Inflammatory macrophage (primary cell): ENCODE results near the gene ZNF469.

ENCODE experiments used
- DNase-seq, 2 donors: peaks; one replicate each; pipeline ENCODE4 v3.0.0-alpha.2; 2020 to 2022

ZNF469 gene

DNA sequence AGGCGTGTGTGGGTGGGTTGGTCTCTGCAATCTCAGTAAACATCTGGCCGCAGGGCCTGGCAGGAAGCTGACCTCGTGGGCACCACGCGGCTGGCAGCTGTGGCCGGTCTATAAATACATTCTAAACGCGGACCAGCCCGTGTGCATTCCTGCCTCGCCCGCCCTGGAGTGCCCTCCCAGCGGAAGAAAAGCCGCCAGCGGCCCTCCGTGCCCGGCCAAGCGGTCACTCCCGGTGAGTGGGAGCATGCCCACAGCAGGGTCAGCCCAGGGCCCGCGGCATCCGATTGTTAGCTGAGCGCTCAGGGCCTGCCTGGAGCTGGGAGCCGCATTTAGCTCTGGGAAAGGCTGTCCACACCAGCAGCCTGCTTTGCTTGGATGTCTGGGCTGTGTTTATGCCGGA is 10.3 kb downstream of the ZNF469 start:
- peak in 1 of 2 donors; percentile 36 for DNase-seq

DNA sequence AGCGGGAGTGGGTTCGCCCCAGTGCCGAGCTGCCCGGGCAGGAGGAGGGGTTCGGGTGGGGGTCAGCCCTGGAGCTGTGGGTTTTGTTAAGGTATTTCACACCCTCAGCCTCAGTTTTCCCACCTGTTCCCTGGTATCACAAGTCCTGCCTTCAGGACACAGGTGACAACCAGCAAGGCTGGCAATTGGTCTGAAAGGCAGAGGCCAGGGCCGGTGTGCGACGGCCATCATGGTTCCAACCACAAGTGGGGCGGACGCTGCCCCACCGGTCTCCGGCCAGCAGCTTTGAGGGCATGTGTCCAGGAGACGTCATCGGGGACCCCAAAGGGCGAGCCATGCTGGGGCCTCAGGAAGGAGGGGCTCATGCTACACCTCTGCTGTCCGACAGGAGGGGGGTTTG is 10.8 kb downstream of the ZNF469 start:
- DNase-seq = no peak

DNA sequence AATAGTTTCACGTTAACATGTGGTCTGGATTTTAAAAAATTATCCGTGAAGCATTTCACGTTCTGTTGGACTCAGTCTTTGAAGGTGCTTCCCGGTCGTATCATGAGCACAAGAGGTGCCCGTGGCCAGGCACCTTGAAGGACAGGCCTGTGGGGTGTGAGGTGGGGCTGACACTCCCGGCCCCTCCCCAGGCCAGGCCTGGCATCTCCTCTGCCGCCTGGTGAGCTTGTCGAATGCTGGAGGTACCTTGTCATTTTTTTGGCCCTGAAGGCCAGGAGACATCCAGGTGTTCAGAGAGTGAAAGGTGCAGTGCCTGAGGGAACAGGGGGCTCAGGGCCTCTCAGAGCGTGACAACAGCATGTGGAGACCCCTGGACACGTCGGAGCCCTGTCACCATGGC is 11.7 kb downstream of the ZNF469 start:
- no peak for DNase-seq

DNA sequence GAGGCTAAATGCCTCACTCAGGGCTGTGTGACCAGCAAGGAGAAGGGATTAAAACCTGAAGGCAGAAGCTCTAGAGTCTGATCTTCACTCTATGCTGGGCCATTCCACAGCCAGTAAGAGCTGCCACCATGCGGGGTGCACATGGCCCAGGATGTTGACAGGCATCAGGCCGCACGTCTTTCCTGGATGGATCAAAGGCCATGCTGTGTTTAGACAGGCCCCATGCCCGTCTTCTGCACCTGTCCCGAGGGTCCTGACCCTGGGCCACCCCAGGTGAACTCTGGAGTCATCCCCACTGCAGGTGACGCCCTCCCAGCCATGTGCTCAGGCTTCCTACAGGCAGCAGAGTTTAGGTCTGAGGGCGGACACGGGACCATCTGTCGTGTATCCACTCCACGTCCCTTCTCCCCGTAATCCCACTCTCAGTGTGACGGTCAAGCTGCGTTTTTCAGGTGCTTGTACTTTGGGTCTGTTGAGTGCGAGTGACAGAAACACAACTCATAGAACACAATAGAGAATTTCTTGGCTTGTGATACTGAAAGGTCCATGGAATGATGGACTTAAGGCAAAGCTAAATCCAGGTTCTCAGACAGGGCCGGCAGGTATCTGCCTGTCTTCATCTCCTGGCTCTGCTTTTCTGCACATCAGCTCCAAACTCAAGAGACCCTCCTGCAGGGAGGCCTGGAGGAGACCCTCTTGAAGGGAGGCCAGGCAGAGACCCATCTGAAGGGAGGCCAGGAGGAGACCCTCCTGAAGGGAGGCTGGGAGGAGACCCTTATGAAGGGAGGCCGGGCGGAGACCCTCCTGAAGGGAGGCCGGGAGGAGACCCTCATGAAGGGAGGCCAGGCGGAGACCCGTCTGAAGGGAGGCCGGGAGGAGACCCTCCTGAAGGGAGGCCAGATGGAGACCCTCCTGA is 13.2 kb downstream of the ZNF469 start:
- DNase-seq = no peak

DNA sequence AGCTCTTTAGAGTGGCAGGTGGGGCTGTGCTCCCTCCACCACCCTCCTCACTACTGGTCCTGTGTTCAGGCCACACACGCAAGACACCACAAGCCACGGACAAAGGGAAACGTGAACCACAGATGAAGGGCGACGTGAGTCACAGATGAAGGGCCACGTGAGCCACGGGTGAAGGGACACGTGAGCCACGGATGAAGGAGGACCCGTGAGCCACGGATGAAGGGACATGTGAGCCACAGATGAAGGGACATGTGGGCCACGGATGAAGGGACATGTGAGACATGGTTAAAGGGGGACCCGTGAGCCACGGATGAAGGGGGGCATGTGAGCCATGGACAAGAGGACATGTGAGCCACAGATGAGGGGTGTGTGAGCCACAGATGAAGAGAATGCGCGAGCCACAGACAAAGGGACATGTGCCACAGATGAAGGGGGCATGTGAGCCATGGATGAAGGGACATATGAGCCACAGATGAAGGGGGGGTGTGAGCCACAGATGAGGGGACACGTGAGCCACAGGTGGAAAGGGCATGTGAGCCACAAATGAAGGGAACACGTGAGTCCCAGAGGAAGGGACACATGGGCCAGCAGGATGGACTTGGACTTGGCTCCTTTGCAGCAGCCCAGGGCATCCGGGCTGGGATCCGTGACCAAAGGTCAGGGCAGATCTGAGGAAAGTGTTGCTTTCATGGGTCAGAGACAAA is 15.6 kb downstream of the ZNF469 start:
- no peak for DNase-seq

DNA sequence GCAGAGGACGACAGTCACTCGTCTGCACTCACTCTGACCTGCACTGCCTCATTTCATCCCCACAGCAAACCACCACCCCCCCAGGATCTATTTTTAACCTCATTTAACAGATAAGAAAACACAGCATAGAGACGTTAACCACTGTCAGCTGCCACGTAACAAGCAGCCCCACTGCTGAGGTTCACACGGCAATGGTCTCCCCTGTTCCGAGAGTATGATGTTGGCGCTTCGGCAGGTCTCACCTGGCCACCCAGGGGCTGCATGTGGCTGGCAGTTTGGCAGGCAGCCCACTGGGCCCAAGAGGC is 16.1 kb downstream of the ZNF469 start:
- no peak for DNase-seq

DNA sequence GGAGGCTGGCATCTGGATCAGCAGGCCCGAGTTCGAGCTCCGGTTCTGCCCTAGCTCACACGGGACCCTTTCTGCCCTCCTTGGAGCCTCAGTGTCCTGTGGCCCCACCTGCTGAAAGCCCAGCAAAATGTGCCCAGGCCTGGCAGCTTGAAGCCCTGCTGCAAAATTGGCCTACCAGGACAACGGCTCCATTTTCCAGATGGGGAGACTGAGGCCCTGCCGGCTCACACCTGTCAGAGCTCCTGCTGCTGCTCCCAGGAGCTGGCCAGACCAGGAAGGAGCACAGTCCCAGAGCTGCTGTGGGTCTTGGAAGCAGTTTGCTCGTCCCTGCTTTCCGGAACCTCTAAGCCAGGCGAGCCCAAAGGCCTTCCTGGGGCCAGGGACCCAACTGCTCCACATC is 17.4 kb downstream of the ZNF469 start:
- no peak for DNase-seq

DNA sequence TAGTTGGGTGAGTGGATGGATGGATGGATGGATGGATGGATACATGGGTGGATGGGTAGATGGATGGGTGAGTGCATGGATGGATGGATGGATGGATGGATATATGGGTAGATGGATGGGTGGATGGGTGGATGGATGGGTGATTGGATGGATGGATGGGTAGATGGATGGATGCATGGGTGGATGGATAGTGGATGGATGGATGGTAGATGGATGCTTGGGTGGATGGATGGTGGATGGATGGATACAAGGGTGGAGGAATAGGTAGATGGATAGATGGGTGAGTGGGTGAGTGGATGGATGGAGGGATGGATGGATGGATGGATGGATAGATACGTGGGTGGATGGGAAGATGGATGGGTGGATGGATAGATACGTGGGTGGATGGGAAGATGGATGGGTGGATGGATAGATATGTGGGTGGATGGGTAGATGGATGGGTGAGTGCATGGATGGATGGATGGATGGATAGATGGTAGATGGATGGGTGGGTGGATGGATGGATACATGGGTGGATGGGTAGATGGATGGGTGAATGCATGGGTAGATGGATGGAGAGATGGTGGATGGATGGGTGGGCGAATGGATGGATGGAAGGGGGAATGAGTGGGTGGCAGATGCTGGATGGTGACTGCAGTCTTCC is 19.0 kb downstream of the ZNF469 start:
- no peak for DNase-seq

DNA sequence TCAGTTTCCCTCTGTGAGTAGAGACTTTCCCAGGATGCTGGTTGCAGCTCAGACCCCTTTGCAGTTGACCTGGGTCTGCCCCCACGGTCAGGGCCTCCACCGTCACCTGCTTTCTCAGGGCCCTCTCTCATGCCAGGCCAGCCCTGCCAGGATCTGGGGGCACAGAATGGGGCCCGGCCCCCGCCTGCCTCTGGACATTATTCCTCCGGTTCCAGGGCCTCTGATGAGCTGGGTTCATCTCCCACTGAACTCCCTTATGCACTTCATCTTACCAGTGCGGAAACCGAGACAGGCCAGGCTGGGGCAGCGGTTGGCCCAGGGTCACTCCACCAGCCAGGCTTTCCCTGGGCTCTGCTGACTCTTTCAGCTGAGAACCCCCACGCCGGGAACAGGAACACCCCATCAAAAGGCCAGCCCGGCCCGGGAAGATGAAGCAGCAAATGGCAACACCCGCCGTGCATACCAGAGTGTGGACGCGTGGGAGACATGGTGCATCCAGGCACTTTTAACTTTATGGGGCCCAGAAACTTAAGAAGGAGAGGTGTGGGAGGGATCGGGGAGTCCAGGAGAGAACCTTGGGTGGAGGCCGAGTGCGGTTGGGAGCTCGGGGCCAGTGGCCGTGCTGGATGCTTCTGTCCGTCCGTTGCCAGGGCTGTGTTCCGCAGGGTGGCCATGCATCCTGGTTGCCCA is 19.9 kb downstream of the ZNF469 start:
- no peak for DNase-seq

DNA sequence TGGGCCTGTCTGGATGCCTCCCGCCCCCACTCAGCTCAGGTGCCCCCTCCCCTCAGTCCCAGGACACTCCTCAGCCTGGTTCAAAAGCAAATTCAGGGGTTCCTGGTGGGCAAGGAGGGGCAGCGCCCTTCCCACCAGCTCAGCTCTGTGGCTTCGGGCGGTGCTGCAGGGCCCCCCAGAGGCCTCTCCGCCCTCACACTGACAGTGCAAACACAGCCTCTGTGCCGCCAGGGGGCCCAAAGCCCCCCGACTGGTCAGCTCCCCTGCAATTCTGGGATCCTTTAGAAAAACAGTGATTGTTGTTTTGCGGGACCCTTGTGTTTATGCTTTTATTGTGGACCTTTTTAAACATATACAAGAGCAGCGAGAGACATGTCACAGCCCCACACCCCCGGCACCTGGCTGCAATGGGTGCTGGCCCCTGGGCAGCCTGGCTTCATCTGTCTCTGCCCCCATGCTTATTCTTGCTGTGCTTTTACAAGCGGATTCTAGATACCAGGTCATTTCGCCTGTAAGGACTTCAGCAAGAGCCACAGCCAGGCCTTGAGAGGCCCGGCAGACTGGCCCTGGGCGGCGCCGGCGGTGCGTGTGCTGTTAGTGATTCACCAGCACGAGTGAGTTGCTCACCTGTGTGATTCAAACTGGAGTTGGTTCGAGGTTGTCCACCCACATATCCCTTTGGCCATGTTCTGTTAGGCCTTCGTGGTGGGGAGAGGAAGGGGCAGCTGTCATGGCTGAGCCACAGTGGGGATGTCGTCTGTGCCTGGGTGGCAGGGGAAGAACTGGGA is 21.2 kb downstream of the ZNF469 start:
- no peak for DNase-seq

DNA sequence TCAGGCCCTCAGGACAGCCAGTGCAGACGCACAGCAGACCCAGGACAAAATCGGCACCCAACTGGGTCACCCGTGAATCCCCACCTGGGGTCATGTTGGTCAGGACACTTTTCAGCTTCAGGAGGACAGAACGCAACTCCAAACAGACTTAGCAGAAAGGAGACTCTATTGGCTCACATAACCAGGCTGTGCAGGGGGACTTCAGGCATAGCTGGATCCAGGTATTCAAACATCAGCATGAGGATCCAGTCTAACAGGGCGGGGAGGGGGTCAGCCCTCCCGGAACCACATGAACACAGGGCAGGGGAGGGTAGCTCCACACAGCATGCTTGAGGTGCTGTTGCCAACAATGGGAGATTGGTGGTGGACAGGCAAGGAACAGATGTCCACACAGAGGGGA is 22.0 kb downstream of the ZNF469 start:
- no peak for DNase-seq

DNA sequence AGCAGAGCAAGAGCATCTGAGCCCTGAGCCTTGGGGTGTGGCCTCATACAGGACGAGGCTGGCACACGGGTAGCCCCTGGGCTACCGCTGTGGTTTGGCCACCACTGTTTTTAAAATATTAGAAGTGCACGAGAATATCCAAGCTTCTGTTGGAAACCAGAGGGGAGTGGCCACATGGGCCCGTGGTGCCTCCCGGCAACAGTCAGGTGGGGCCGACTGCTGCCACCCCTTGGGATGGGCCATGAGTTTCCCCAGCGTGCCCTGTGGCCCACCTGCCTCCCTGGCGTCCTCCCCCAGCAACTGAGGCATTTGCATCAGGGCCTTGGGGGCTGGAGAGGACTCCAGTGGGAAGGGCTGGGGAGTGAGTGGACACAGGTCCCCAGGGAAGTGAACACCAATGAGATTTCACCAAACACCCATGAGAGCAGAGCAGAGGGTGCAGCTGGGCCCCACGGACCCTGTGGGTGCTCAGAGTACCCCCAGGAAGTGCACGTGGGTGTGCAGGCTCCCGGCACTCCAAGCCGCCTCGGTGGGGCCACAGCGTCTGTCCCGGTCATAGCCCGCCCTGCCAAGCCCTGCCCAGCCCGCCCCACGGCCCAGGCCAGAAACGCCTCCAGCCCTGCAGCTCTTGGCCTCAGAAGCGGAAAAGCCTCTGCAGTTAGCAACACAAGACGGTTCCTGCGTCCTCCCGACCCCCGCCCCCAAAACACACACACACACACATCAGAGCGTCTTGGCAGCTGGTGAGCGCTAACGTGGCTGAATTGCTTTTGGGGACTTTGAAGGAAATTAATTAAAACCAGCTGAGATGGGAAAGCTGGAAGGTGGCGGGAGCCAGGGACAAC is 22.7 kb downstream of the ZNF469 start:
- DNase-seq = no peak

DNA sequence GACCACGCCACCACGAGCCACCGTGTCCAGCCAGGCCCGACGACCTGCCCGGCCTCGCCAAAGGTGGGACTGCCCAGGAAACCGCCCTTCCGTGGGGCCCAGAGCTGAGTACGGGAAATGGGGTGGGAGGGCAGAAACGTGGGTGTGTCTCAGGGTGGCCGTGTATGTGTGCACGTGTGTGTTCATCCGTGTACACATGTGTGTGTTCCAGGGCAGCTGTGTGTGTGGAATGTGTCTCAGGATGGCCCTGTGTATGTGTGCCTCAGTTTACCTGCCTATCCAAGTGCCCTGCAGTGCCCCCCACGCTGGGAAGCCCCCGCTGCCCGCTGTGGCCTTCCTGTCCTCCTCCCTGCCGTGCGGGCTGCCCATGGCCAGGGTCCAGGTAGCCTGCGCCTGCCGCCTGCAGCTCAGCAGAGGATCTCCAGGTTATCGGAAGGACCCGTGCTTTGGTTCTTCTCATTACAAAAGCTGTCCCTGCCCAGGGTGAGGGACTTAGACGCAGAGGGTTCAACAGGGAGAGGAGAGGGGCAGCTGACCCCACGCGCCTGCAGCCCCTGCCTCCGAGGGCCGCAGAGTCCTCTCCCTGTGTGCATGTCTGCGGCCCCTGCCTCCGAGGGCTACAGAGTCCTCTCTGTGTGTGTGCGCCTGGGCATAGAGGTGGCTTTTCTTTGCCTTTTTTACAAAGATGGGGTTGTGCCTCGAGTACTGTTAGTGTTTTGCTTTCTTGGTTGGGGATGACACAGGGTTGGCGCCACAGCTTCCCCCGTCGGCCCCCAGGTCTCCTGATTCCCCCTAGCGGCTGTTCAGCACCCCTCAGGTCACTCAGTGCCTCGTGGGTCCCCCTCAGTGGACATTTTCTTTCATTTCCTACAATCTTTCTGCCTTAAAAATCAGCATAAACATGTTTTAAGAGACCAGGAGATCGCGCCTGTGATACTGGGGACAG is 23.6 kb downstream of the ZNF469 start:
- DNase-seq = no peak

DNA sequence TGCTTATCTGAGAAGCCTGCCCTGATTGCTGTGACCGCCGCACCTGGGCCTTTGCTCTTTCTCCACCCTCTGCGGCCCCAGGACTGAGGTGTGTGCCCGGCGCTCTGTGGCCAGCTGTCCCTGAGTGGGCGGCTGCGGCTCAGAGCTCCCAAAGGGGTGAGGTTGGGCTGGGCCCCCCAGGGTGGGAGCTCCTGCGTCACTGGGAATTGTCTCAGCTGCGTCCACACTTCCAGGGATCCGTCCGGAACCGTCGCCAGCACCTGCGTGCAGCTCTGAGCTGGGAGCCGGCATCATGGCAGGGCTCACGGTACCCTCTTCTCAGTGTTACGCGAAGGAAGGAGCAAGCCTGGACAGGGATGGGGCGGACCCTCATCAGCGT is 24.3 kb downstream of the ZNF469 start:
- DNase-seq = no peak

DNA sequence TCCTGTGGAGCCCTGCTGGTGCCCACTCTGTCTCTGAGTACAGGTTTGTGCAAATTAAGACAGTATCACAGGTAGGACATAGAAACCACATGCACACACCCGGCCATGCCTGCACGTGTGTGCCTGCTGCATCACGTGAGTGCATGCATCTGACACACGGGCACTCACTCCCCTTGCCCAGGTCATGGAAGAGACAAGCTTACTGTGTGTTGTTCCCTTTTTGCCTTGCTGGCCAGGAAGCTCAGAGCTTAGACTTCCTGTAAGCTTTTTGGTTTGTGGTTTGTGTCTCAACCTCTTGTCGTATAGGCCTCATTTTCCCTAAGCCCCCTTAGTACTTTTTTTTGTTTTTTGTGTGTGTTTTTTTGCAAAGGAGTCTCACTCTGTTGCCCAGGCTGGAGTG is 25.0 kb downstream of the ZNF469 start:
- peak; percentile 63 for DNase-seq

DNA sequence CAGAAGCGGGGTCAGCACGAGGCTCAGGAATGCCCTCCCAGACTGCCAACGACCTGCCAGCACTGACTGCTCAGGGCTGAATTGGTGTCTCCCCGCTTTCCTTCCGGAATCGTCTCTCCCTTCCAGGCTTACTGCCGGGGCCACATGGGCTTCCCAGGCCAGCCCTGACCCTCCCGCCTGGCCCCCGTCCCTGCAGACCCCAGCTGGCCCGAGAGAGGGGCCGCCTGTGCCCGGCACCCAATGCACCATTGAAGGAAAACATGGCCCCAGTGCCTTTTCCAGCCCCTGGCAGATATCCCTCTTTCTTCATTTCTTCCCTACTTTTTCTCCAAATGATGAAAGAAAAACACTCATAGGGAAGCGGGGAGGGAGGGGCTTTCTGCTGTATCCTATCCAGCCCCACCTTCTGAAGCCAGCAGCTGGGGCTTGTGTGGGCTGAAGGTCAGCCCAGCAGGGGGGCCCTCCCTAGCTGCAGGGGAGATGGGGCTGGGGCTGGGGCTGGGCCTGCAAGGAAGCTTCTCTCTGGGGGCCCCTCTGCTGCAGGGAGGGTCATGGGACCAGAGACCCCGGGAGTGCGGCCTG is 25.9 kb downstream of the ZNF469 start:
- DNase-seq = no peak

DNA sequence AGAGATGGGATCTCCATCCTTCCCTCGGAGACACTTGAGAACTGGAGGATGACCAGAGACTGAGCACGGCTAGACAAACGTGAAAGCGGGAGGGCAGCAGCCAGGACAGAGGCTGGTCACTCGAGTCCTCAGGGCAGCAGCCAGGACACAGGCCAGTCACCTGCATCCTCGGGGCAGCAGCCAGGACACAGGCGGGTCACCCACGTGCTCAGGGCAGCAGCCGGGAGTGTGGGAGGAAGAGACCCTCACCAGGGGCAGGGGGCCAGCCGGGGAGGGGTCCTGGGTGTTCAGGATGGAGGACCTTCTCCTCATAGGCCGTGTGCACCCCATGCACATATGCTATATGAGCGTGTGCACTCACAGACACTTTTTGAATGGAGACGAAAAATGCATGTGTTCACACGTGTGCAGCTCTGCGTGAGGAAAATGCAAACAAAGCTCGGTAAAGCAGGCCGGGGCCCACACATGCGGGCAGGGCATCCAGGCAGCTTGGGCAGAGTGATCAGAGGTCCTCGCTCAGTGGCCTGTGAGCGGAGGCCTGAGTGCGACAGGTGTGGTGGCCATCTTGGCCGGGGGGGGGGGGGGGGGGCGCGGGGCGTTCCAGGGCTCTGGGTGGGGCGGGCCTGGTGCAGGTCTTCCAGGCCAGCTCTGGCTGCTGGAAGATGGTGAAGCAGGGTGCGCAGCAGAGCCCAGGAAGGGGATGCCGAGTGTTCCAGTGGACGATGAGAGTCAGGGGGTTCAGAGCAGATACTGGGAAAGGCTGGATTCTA is 26.7 kb downstream of the ZNF469 start:
- DNase-seq = no peak

DNA sequence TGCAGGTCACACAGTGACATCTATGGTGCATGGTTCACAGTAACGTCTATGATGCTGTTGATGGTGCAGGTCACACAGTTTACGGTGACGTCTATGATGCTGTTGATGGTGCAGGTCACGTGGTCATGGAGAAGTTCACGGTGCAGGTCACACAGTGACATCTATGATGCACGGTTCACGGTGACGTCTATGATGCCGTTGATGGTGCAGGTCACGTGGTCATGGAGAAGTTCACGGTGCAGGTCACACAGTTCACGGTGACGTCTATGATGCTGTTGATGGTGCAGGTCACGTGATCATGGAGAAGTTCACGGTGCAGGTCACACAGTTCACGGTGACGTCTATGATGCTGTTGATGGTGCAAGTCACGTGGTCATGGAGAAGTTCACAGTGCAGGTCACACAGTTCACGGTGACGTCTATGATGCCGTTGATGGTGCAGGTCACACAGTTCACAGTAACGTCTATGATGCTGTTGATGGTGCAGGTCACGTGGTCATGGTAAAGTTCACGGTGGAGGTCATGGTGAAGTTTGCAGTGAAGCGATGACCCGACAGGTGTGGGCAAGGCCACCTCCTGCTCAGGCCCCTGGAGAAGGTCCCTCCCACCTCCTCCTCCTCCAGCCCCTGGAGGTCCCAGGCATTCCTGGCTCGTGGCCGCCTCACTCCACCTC is 27.7 kb downstream of the ZNF469 start:
- DNase-seq = peak in 1 of 2 donors; percentile 15
